ENCODE results near the gene LGALSL.

DNA sequence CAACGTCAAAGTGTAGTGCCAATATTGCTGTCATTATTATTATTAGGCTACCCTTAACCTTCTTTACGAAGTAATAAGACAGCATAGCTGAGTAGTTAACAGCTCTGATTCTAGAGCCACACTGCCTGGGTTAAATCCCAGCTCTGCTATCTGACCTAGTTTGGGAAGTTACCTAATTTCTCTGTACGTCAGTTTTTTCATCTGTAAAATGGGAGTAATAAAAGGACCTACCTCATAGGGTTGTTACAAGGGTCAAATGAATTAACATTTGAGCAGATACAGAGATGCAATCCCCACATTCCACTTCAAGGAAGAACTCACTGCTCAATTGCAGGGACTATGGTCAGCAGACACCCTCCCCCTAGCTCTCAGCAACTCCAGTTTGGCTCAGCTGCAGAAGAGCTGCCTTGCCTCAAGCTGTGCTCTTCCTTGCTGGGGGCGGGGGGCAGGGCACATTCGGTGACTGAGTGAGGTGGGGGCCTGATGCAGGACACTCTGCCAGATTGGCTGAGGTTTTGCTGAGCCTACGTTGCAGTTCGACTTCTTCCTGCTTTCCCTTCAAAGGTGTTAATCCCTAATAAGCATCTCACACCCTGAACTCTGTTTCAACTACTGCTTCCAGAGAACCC is 11.0 kb upstream of the LGALSL start:
- TF ChIP-seq GATA3 (IDR thresholded peaks at IDR 0.05; ENCODE audit: low read depth, low read length) (no peak), GATA2 (IDR thresholded peaks at IDR 0.05; ENCODE audit: low read depth, low read length) (no peak)

All from SH-SY5Y (cell line).